NK-92 (cell line): Measurements from ENCODE around the gene BABAM1.
"Not testable (repeated sequence)": the region's sequence is repeated elsewhere in the genome, so short reads cannot be mapped to it uniquely, and the experiment has no call there.

Source experiments
- DNase-seq: peaks from one replicate; lab custom pipeline; 2025; ENCODE audit not compliant: unreplicated experiment; lab: John Stamatoyannopoulos, UW

The BABAM1 gene

GRCh38 chr19:17268754-17269153 lies 1.5 kb downstream of the BABAM1 start:
- DNase-seq, result no peak

DNA sequence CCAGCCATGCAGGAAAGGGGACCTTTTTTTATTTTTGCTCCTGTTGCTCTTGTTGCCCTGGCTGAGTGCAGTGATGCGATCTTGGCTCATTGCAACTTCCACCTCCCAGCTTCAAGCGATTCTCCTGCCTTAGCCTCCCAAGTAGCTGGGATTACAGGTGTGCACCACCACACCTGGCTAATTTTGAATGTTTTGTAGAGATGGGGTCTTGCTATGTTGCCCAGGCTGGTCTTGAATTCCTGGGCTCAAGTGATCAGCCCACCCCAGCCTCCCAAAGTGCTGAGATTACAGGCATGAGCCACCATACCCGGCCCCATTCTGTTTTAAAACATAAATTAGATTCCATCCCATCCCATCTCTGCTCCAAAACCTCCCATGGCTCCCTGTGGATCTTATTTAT lies 7.6 kb downstream of the BABAM1 start:
- DNase-seq, result not testable (repeated sequence)

GRCh38 chr19:17275441-17276175 lies 8.4 kb downstream of the BABAM1 start:
- DNase-seq, result no peak

GRCh38 chr19:17279436-17279835 lies 12.2 kb downstream of the BABAM1 start:
- DNase-seq, result no peak

- DNase-seq, result no peak
Measured at GRCh38 chr19:17281391-17282304, 14.4 kb downstream of the BABAM1 start, which contains the start of gene ANKLE1. ANKLE1 (plus strand) TSS chr19:17281901; CDS start chr19:17281921, 20 bp downstream.

- no peak for DNase-seq
Measured at GRCh38 chr19:17282488-17283125, 15.4 kb downstream of the BABAM1 start.

DNA sequence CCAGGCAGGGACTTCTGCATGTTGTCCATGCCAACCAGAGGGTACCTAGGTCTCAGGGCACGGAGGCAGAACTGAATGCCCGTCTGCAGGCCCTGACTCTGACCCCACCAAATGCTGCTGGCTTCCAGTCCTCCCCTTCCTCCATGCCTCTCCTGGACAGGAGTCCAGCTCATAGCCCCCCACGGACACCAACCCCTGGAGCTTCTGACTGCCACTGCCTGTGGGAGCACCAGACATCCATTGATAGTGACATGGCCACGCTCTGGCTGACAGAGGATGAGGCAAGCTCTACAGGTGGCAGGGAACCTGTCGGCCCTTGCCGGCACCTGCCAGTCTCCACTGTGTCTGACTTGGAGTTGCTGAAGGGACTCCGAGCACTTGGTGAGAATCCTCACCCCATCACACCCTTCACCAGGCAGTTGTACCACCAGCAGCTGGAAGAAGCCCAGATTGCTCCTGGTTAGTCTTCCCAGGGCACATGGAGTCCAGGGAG lies 16.3 kb downstream of the BABAM1 start:
- DNase-seq, result no peak

GRCh38 chr19:17285415-17286135 lies 18.3 kb downstream of the BABAM1 start:
- DNase-seq, result no peak

DNA sequence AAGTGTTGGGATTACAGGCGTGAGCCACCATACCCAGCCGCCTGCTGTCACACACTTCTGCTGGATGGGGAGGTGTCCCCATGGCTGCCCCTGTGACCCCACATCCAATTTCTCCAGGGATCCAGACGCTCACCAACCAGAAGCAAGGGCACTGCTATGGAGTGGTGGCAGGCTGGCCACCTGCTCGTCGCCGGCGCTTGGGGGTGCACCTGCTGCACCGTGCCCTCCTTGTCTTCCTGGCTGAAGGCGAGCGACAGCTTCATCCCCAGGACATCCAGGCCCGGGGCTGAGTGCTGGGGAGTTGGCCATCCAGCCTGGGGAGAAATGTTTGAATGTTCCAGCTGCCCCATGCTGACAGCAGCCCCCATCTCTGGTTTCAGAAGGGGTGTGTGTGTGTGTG lies 19.0 kb downstream of the BABAM1 start:
- DNase-seq, result no peak

GRCh38 chr19:17286752-17287151 lies 19.5 kb downstream of the BABAM1 start:
- no peak for DNase-seq

DNA sequence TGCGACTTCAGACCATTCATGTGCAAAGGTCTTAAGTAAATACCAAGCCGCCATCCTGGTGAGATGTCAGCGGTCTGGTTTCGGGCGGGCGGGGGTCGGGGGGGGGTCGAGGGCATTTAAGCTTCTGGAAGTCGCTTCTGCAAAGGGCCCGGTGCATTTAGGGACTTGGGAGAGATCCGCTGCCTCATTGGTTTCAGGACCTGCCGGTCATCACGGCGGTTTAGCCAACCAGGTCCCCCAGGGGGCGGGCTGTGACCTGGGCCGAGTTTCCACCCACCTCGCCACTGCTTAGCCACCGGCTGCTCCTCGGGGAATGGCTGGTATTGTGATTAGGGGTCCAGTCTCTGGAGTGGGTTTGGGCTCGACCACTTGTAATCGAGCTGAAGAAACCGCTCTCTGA lies 22.2 kb downstream of the BABAM1 start:
- no peak for DNase-seq

DNA sequence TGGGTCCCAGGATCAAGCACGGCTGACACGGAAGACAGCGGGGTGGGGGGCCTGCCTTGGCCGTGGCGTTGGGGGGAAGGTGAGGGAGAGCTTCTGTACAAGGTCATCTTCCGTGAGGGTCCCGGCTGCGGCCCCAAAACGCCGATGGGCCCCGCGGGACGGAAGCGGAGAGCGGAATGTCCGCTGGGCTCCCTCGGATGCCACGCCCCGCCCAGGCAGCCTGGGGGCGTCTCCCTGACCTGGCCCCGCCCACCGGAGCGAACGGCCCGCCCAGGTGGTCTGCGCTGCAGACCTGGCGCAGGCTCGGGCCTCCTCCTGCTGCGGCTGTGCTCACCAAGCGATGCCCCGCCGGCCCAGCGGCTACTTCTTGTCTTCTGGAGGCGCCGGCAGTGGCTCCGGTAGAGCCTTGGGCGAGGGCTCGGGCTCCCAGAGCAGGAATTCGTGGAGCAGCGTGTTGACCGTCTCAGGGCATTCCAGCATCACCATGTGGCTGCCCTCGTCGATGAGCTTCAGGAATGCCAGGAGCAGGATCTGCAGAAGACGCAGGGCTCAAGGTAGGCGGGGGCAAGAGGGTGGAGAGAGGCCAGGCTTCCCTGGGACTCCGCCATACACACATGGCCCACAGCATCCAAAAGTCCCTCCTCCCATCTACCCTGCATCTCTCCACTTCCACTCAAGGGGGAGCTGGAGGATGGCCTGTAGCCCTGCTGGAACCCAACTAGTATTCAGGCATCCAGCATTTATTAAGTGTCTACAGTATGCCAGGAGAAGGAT lies 25.2 kb downstream of the BABAM1 start:
- no peak for DNase-seq

DNA sequence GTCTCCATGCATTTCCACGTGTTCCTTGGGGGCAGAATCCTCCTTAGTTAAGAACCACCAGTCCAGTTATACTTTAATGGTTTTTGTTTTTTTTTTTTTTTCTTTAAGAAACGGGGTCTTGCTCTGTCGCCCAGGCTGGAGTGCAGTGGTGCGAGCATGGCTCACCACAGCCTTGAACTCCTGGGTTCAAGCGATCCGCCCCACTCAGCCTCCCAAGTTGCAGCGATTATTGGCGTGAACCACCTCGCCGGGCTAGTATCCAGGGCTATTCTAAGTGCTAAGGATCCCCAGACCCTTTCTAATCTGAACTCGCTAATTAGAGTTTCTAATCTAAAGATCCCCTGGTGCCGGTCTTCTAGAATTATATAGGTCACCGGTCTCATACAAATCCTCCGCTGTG lies 26.4 kb downstream of the BABAM1 start:
- no peak for DNase-seq

- no peak for DNase-seq
Measured at GRCh38 chr19:17294051-17294891, 27.0 kb downstream of the BABAM1 start.

- not testable (repeated sequence) for DNase-seq
Measured at GRCh38 chr19:17295551-17295950, 28.3 kb downstream of the BABAM1 start.

DNA sequence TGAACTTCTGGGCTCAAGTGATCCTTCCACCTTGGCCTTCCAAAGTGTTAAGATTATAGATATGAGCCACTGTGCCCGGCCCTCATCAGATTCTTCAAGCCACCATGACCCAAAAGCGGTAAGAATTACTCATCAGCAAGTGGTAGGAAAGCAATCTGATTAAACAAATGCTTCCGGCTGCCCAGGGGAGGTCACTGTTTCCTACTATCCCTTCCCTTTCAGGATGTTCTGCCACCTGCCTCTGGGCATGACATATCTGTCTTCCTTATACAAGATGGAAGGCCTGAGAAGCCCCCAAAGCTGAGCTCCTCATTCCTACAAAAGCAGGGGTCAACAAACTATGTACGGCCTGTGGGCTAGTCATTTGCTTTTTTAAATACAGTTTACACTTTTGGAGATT lies 29.0 kb downstream of the BABAM1 start:
- no peak for DNase-seq

DNA sequence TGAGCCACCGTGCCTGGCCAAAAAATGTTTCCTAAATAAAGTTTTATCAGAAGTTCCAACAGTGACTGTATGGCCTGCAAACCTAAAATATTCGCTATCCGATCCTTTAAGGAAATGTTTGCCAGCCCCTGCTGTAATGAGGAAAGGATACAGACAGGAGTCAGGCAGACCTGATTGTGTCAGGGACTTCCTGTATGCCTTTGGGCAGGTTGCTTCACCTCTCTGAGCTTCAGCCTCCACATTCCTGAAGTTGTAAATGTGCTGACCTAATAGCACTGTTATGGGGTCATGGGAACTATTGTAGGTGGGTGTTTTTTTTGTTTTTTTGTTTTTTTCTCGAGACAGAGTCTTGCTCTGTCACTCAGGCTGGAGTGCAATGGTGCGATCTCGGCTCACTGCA lies 29.7 kb downstream of the BABAM1 start:
- DNase-seq, result no peak

DNA sequence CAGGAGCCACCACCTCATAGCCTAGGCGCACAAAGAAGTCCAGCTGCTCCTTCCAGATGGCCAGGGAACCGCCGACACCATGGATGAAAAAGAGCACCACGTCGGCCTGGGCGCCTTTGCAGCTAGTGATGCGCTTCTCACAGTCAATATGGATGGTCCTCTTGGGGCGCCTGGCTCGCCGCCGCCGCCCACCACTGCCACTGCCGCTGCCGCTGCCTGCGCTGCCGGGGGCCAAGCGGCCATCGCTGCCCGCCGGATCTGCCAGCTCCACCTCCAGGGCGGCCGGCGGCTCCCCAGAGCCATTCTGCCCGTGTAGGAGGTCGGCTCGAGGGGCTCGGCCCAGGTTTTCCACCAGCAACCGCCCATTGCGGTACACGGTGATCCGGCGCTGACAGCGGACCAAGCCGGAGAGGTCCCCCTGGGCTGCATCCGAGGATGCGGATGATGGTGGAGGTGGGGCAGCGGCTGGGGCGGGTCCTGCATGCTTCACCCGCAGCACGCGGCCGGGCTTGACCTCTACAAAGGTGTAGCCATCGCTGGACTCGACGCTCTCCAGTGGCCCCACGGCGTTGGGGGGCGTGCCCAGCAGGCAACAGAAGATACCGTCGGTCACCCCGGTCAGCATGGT lies 33.9 kb downstream of the BABAM1 start:
- no peak for DNase-seq
